Measurements from ENCODE around the gene FAM120B.

FAM120B gene

GRCh38 chr6:170420791-170421776 lies 114.5 kb downstream of the FAM120B start:
- no peak for DNase-seq (ENCODE audit: low spot score)

- no peak for DNase-seq (ENCODE audit: low spot score)
These were observed 115.4 kb downstream of the FAM120B start for GRCh38 chr6:170421921-170422320.

GRCh38 chr6:170423030-170423429 lies 116.5 kb downstream of the FAM120B start:
- DNase-seq (ENCODE audit: low spot score) = no peak

GRCh38 chr6:170423814-170424603 lies 117.5 kb downstream of the FAM120B start:
- no peak for DNase-seq (ENCODE audit: low spot score)

GRCh38 chr6:170424604-170425126 lies 118.1 kb downstream of the FAM120B start:
- DNase-seq (ENCODE audit: low spot score) = no peak

- no peak for DNase-seq (ENCODE audit: low spot score)
These were observed 122.9 kb downstream of the FAM120B start for GRCh38 chr6:170429450-170429849.

- DNase-seq (ENCODE audit: low spot score) = no peak
These were observed 126.9 kb downstream of the FAM120B start for GRCh38 chr6:170433163-170434116.

- DNase-seq (ENCODE audit: low spot score) = no peak
These were observed 127.7 kb downstream of the FAM120B start for GRCh38 chr6:170434117-170434820.

- DNase-seq (ENCODE audit: low spot score) = no peak
These were observed 128.2 kb downstream of the FAM120B start for GRCh38 chr6:170434821-170435155.

GRCh38 chr6:170435766-170436165 lies 129.2 kb downstream of the FAM120B start:
- DNase-seq (ENCODE audit: low spot score) = no peak

- DNase-seq (ENCODE audit: low spot score) = no peak
These were observed 129.8 kb downstream of the FAM120B start for GRCh38 chr6:170436209-170436809.

GRCh38 chr6:170437719-170438401 lies 131.3 kb downstream of the FAM120B start:
- DNase-seq (ENCODE audit: low spot score) = no peak

- DNase-seq (ENCODE audit: low spot score) = no peak
These were observed 131.8 kb downstream of the FAM120B start for GRCh38 chr6:170438402-170438753.

GRCh38 chr6:170438861-170439260 lies 132.3 kb downstream of the FAM120B start:
- no peak for DNase-seq (ENCODE audit: low spot score)

- DNase-seq (ENCODE audit: low spot score) = no peak
These were observed 133.1 kb downstream of the FAM120B start for GRCh38 chr6:170439366-170440361.

GRCh38 chr6:170440437-170440836 lies 133.9 kb downstream of the FAM120B start:
- DNase-seq (ENCODE audit: low spot score) = no peak

GRCh38 chr6:170441316-170441715 lies 134.8 kb downstream of the FAM120B start:
- no peak for DNase-seq (ENCODE audit: low spot score)

GRCh38 chr6:170442596-170442995 lies 136.0 kb downstream of the FAM120B start:
- no peak for DNase-seq (ENCODE audit: low spot score)
